ENCODE measurements around the gene SURF4.
"Not testable (repeated sequence)": the region's sequence is repeated elsewhere in the genome, so short reads cannot be mapped to it uniquely, and the experiment has no call there.

Gene SURF4

DNA sequence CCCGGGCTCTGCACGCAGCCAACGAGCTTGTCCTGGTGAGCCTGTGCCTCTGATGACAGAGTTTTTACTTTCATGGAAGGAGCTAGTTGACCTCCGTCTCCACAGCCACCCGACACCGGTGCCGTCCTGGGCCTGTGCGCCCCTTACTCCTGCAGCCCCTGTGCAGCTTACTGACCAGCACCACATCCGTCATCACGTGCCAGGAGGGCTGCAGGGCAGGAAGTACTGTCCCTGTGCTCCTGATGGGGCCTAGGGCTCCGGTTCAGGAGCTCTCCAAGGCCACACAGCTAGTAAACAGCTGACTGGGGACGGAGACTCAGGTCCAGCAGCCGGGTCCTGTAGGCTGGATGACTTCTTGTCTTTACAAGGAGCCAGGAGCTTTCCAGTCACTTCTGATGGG lies 10.5 kb upstream of the SURF4 start:
- Mint-ChIP-seq H3K4me1 (ENCODE audit: low read depth) (no peaks in the 10 kb centered on the region), H3K4me3 (no peak overlapping the region), H3K9me3 (no peaks in the 10 kb centered on the region), H3K36me3 (ENCODE audit: low read depth) (no peaks in the 10 kb centered on the region), H3K27ac (no peak overlapping the region), H3K27me3 (peaks cover 3% of the 10 kb centered on the region)

DNA sequence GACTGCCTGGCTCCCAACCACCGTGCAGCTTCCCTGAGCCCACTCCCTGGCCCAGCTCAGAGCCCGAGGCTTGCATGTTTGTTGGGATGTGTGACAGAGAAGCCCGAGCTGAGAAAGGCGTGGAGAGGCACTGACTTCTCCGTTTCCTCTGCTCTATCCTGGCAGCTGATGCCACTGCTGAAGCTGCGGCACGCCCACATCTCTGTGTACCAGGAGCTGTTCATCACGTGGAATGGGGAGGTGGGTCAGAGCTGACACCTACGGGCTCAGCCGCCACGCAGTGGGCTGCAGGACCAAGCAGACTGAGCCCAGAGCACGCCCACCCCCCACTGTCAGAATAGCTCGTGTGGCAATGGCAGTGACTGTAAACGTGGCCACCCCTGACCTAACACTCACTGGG lies 9.6 kb upstream of the SURF4 start:
- Mint-ChIP-seq H3K27me3 (peaks cover 3% of the 10 kb centered on the region), H3K27ac (no peak overlapping the region), H3K36me3 (ENCODE audit: low read depth) (no peaks in the 10 kb centered on the region), H3K4me1 (ENCODE audit: low read depth) (no peaks in the 10 kb centered on the region), H3K4me3 (no peak overlapping the region), H3K9me3 (no peaks in the 10 kb centered on the region)

DNA sequence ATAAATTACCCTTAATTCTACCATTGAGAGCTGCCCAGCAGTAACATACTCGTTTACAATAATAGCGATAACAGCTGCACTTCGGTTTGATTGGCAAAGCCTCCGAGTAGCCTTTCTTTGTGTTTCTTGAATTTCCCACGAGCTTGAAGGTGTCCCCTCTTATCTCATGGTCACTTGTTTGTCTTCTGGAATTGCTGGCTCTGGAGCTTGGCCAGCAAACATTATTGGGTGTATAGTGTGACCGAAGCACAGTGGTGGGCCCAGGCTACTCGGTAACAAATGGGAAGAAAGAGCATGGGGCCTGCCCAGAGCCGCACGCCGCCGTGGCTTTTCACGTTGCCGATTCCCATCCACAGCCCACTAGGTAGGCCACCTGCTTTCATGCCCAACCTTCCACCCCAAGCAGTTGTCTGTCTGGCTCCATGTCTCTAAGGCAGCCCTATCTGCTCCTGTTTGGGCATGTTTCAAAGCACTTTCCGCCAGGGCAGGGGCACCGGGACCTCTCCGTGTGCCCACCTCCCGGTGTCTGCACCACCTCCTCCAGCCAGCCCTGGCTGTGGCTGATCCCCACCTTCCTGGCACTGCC lies 9.0 kb upstream of the SURF4 start:
- no peaks in the 10 kb centered on the region for H3K9me3 Mint-ChIP-seq
- no peaks in the 10 kb centered on the region for H3K36me3 Mint-ChIP-seq (ENCODE audit: low read depth)
- no peak overlapping the region for H3K27ac Mint-ChIP-seq
- H3K27me3 Mint-ChIP-seq: peaks cover 2% of the 10 kb centered on the region
- H3K4me3 Mint-ChIP-seq: no peak overlapping the region
- no peaks in the 10 kb centered on the region for H3K4me1 Mint-ChIP-seq (ENCODE audit: low read depth)

DNA sequence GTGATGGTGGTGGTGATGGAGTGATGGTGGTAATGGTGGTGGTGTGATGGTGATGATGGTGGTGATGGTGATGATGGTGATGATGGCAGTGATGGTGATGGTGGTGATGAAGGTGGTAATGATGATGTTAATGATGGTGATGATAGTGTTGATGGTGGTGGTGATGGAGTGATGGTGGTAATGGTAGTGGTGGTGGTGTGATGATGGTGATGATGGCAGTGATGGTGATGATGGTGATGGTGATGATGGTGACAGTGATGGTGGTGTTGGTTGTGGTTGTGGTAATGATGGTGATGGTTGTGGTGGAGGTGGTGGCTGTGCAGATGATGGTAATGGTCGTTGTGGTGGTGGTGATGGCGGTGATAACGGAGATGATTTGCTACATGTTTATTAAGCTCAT lies 7.6 kb upstream of the SURF4 start:
- Mint-ChIP-seq H3K27ac (no peak overlapping the region), H3K27me3 (no peaks in the 10 kb centered on the region), H3K4me3 (no peak overlapping the region), H3K9me3 (no peaks in the 10 kb centered on the region), H3K4me1 (ENCODE audit: low read depth) (no peaks in the 10 kb centered on the region), H3K36me3 (ENCODE audit: low read depth) (no peaks in the 10 kb centered on the region)

DNA sequence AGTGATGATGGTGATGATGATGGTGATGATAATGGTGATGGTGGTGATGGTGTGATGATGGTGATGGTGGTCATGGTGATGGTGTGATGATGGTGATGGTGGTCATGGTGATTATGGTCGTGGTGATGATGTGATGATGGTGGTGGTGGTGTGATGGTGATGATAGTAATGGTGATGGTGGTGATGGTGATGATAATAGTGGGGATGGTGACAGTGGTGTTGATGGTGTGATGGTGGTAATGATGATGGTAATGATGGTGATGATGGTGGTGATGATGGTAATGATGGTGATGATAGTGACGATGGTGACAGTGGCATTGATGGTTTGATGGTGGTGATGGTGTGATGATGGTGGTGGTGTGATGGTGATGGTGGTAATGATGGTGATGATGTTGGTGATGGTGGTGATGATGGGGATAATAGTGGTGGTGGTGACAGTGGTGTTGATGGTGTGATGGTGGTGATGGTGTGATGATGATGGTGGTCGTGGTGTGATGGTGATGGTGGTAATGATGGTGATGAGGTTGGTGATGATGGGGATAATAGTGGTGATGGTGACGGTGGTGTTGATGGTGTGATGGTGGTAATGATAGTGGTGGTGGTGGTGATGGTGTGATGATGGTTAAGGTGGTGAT lies 6.8 kb upstream of the SURF4 start:
- no peak overlapping the region for H3K4me3 Mint-ChIP-seq
- no peaks in the 10 kb centered on the region for H3K9me3 Mint-ChIP-seq
- H3K27ac Mint-ChIP-seq: no peak overlapping the region
- H3K27me3 Mint-ChIP-seq: no peaks in the 10 kb centered on the region
- H3K4me1 Mint-ChIP-seq (ENCODE audit: low read depth): no peaks in the 10 kb centered on the region
- H3K36me3 Mint-ChIP-seq (ENCODE audit: low read depth): no peaks in the 10 kb centered on the region

DNA sequence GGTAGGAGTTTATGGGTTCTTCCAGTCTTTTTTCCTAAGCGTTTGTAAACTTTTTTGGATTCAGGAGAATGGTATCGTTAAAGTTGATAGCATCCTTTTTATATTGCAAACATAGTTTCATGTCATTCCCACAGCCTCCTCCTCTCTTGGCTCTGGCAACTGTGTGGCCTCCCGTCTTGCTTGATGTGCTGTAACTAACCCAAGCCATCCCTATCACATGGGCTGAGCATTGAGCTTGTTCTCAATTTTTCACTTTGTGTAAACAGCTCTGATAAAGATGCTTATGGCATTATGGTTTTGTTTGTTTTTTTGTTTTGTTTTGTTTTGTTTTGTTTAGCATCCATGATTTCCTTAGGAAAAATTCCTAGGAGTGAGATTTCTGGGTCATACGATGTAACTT lies 4.9 kb upstream of the SURF4 start:
- Mint-ChIP-seq H3K4me1 (ENCODE audit: low read depth) (no peaks in the 10 kb centered on the region), H3K9me3 (no peaks in the 10 kb centered on the region), H3K27me3 (no peaks in the 10 kb centered on the region), H3K4me3 (no peak overlapping the region), H3K27ac (no peak overlapping the region), H3K36me3 (ENCODE audit: low read depth) (no peaks in the 10 kb centered on the region)

DNA sequence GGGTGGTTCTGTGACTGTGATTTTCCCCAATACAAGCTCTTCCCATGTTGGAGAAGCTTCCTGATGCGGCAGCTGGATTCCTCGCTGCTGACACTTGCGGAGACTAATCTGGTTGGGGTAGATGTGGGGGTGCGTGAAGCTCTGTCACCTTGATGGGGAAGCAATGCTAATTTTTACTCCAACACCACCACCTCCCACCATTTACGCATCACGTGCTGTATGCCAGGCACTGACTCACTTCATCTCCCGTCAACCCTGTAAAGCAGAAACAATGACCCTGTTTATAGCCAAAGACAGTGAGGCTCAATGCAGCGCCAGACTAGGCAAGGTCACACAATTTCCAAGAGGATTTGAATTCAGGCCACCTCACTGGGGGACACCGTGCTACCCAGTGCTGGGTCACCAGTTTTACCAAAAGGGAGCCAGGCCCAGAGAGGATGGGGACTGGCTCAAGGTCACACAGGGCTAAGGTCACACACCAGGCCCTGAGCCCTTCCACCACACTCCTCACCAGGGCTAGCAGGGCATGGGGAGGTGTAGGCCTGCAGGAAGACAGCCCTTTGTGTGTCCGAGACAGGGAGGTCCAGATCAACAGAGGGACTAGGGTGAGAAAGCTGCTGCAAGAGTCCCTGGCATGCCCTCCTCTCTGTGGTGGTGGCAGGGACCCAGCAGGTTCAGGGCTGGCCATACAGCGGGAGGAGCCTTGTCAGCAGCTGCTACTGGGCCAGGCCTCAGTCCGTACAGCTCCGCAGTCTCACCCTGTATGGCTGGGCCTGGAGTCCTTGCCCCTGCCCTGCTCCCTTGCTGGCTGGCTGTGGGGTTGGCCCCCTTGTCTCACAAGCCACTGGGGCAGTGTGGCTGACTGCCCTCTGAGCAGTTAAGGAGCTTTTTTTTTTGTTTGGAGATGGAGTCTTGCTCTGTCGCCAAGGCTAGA lies 3.6 kb upstream of the SURF4 start:
- H3K36me3 Mint-ChIP-seq (ENCODE audit: low read depth): peaks cover 8% of the 10 kb centered on the region
- H3K27ac Mint-ChIP-seq: no peak overlapping the region
- peaks cover 7% of the 10 kb centered on the region for H3K4me1 Mint-ChIP-seq (ENCODE audit: low read depth)
- no peaks in the 10 kb centered on the region for H3K9me3 Mint-ChIP-seq
- no peaks in the 10 kb centered on the region for H3K27me3 Mint-ChIP-seq
- H3K4me3 Mint-ChIP-seq: no peak overlapping the region

DNA sequence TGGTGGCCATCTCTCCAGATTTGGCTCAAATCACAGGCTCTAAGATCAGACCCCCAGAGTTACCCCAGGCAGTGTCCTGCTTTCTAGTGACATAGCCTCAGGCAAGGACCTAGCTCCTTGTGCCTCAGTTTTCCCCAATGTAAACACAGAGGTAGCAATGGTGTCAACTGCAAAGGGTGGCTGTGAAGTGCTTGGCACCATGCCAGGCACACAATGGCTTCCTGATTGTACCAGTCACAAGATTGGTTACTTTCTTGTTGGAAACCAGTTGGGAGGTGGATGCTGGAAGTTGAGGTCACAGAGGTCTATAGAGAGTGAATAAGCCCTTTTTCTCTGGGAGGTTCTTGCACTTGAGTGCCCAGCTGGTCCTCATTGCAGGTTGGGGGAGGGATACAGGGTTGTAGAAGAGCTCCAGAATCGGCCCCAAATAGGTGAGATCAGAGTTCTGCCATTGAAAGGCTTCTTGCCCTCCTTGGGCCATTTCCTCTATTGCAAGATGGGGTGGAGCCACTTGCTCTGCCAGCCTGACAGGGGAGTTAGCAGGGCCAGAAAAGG lies 2.6 kb upstream of the SURF4 start:
- no peak overlapping the region for H3K4me3 Mint-ChIP-seq
- no peak overlapping the region for H3K27ac Mint-ChIP-seq
- H3K4me1 Mint-ChIP-seq (ENCODE audit: low read depth): peaks cover 13% of the 10 kb centered on the region
- H3K36me3 Mint-ChIP-seq (ENCODE audit: low read depth): peaks cover 14% of the 10 kb centered on the region
- H3K9me3 Mint-ChIP-seq: no peaks in the 10 kb centered on the region
- no peaks in the 10 kb centered on the region for H3K27me3 Mint-ChIP-seq

DNA sequence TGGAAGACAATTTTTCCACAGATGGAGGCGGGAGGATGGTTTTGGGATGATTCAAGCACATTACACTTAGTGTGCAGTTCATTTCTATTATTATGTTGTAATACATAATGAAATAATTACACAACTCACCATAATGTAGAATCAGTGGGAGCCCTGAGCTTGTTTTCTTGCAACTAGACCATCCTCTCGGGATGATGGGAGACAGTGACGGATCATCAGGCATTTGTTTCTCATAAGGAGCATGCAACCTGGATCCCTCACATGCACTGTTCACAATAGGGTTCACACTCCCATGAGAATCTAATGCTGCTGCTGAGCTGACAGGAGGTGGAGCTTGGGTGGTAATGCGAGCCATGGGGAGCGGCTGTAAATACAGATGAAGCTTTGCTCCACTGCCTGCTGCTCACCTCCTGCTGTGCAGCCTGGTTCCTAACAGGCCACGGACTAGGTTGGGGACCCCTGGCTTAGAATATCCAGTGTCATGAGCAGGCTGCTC lies 1.9 kb upstream of the SURF4 start:
- H3K9me3 Mint-ChIP-seq: no peaks in the 10 kb centered on the region
- H3K4me3 Mint-ChIP-seq: no peak overlapping the region
- no peak overlapping the region for H3K27ac Mint-ChIP-seq
- H3K27me3 Mint-ChIP-seq: no peaks in the 10 kb centered on the region
- peaks cover 20% of the 10 kb centered on the region for H3K36me3 Mint-ChIP-seq (ENCODE audit: low read depth)
- peaks cover 20% of the 10 kb centered on the region for H3K4me1 Mint-ChIP-seq (ENCODE audit: low read depth)

DNA sequence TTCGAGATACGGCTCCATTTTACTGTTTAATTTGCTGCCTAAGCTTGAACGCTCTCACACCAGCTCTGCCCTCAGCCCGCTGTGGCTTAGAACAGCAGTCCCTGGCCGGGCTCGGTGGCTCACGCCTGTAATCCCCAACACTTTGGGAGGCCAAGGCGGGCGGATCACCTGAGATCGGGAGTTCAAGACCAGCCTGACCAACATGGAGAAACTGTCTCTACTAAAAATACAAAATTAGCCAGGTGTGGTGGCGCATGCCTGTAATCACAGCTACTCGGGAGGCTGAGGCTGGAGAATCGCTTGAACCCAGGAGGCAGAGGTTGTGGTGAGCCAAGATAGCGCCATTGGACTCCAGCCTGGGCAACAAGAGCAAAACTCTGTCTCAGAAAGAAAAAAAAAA lies 1.4 kb upstream of the SURF4 start:
- H3K9me3 Mint-ChIP-seq, H3K27me3 Mint-ChIP-seq, H3K27ac Mint-ChIP-seq: not testable (repeated sequence)
- Mint-ChIP-seq H3K4me3 (peak overlapping the region; percentile 54), H3K36me3 (ENCODE audit: low read depth) (peaks cover 25% of the 10 kb centered on the region), H3K4me1 (ENCODE audit: low read depth) (peaks cover 25% of the 10 kb centered on the region)

DNA sequence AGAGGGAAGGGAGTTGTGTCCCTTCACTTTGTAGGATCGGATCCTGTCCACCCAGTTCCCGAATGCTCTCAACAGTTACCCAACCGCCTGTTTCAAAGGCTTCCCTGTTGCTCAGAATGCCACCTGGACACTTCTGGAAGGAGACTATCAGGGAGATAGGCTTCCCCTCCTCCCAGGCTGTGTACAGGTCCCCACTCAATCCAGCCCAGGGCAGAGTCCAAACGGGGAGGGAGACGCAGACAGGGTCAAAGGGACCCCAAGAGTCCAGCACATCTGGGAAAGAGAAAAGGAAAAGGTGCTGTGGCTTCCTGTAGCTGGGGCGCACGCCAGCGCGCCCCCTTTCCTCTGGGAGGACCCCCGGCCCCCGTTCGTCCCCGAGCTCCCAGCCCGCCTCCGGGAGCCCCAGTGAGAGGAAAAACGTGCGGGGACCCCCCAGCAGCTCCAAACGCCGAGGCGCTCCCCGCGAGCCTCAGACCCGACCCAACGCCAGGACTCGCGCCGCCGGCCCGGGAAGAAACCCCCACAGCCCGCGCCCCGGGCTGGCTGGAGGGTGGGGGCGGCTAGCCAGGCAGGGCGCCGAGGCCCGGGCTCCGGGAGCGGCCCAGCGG lies 640 bp downstream of the SURF4 start:
- H3K27ac Mint-ChIP-seq: peak overlapping the region; percentile 96
- H3K27me3 Mint-ChIP-seq: no peaks in the 10 kb centered on the region
- H3K36me3 Mint-ChIP-seq (ENCODE audit: low read depth): peaks cover 45% of the 10 kb centered on the region
- no peaks in the 10 kb centered on the region for H3K9me3 Mint-ChIP-seq
- H3K4me1 Mint-ChIP-seq (ENCODE audit: low read depth): peaks cover 46% of the 10 kb centered on the region
- peak overlapping the region; percentile 99 for H3K4me3 Mint-ChIP-seq

DNA sequence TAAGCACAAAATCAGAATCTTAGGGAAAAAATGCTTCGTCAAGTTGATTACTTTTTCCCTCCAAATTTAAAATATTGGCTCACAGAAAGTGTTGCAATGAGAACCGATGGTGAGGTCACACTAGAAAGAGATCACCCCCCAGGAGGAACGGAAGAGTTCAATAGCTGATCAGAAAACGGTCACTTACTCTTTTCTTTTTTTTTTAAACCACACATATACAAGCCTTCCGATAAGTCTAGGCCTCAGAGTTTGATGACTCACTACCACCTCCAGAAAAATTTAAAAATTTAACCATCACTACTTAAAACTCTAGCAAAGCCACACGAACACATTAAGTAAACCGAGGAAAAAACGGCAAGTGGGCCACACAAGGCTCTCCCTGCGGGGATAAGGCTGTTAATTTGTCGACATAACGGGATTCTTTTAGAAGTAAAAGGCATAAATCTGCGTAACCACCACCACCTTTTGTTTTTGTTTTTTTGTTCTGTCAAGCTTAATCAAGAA lies 1.2 kb downstream of the SURF4 start:
- H3K27me3 Mint-ChIP-seq: no peaks in the 10 kb centered on the region
- no peaks in the 10 kb centered on the region for H3K9me3 Mint-ChIP-seq
- H3K4me1 Mint-ChIP-seq (ENCODE audit: low read depth): peaks cover 51% of the 10 kb centered on the region
- H3K36me3 Mint-ChIP-seq (ENCODE audit: low read depth): peaks cover 50% of the 10 kb centered on the region
- H3K27ac Mint-ChIP-seq: peak overlapping the region; percentile 96
- H3K4me3 Mint-ChIP-seq: peak overlapping the region; percentile 99

DNA sequence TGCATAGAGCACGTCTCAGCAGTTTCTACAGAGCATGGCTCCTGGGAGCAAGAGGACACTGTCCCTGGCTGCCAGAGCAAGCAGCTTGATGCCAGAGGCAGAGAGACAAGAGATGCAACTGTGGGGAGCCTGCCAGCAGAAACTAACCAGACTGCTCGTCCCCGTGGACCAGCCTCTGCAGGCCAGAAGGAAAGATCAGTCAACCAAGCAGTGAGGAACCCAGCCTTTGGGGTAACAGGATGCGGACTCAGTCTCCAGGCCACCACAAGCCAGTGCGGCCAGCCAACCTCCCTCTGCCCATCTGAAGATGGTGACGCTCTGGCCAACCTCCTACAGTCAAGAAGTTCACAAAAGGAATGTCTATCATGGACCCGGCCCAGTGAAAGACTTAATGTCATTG lies 3.7 kb downstream of the SURF4 start:
- H3K27ac Mint-ChIP-seq: peak overlapping the region; percentile 96
- no peaks in the 10 kb centered on the region for H3K27me3 Mint-ChIP-seq
- H3K36me3 Mint-ChIP-seq (ENCODE audit: low read depth): peaks cover 66% of the 10 kb centered on the region
- H3K4me1 Mint-ChIP-seq (ENCODE audit: low read depth): peaks cover 68% of the 10 kb centered on the region
- H3K4me3 Mint-ChIP-seq: peak overlapping the region; percentile 99
- H3K9me3 Mint-ChIP-seq: no peaks in the 10 kb centered on the region

DNA sequence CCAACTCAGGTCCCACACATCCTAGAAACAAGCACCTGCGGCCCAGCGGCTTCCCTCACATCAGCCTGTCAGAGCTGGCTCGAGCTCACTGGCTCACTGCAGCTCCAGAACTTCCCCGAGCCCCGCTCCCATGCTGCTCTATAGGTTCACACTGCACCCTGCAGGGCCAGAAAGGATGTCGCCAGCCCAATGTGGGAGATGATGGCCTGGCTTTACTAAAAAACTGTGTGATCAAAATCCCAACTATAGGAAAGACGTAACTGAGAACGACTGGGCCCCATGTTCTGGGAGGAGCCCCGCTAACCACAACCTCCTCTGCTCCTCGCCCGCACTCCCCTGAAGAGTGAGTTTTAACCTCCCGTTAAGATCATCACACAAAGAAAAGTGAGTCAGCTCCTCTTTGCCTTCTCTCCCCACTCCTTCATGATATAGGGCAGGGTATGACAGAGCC lies 4.6 kb downstream of the SURF4 start:
- H3K36me3 Mint-ChIP-seq (ENCODE audit: low read depth): peaks cover 75% of the 10 kb centered on the region

More for the DNA sequence above, 4.6 kb downstream of the SURF4 start:
- Mint-ChIP-seq H3K27ac (peak overlapping the region; percentile 96), H3K27me3 (no peaks in the 10 kb centered on the region), H3K9me3 (no peaks in the 10 kb centered on the region), H3K4me1 (ENCODE audit: low read depth) (peaks cover 68% of the 10 kb centered on the region), H3K4me3 (peak overlapping the region; percentile 99)
